WTC11 (cell line): ENCODE results near the gene NKX3-2.

Source experiments
- ARID4B ChIP-seq: sonication (generic); formaldehyde crosslinking; IDR thresholded peaks from 2 replicates; pipeline ENCODE4 v1.8.0; 2023; ENCODE audit warnings: missing genetic modification reagents, mild to moderate bottlenecking, borderline replicate concordance
- ATF2 ChIP-seq: sonication (generic); formaldehyde crosslinking; IDR thresholded peaks from 2 replicates; pipeline ENCODE4 v1.8.1; 2022; ENCODE audit warnings: low read depth, missing genetic modification reagents, borderline replicate concordance
- CTCF ChIP-seq: fragments of 200-600 bp; IDR thresholded peaks from 2 replicates; pipeline ENCODE4 v1.8.0; 2022; ENCODE audit warnings: antibody characterized with exemption
- E2F1 ChIP-seq: sonication (generic); formaldehyde crosslinking; IDR thresholded peaks from 2 replicates; pipeline ENCODE4 v1.8.0; 2022; ENCODE audit warnings: mild to moderate bottlenecking, missing genetic modification reagents
- GABPB1 ChIP-seq: sonication (generic); formaldehyde crosslinking; IDR thresholded peaks from 2 replicates; pipeline ENCODE4 v1.8.1; 2023; ENCODE audit warnings: mild to moderate bottlenecking, missing genetic modification reagents
- JUN ChIP-seq: sonication (generic); formaldehyde crosslinking; IDR thresholded peaks from 2 replicates; pipeline ENCODE4 v1.8.0; 2023; ENCODE audit warnings: mild to moderate bottlenecking, missing genetic modification reagents
- NFE2L1 ChIP-seq: sonication (generic); formaldehyde crosslinking; IDR thresholded peaks from 2 replicates; pipeline ENCODE4 v1.8.1; 2023; ENCODE audit warnings: missing genetic modification reagents
- RELA ChIP-seq: sonication (generic); formaldehyde crosslinking; IDR thresholded peaks from 2 replicates; pipeline ENCODE4 v1.8.1; 2022; ENCODE audit warnings: missing genetic modification reagents, mild to moderate bottlenecking, borderline replicate concordance
- SP1 ChIP-seq: sonication (generic); formaldehyde crosslinking; conservative IDR thresholded peaks from 2 replicates; pipeline ENCODE4 v1.8.1; 2022; ENCODE audit warnings: missing genetic modification reagents
- TCF7 ChIP-seq: sonication (generic); formaldehyde crosslinking; IDR thresholded peaks from 2 replicates; pipeline ENCODE4 v1.8.0; 2022; ENCODE audit warnings: mild to moderate bottlenecking, low read depth, missing genetic modification reagents, moderate library complexity
- ZNF281 ChIP-seq: sonication (generic); formaldehyde crosslinking; IDR thresholded peaks from 2 replicates; pipeline ENCODE4 v1.8.0; 2023; ENCODE audit warnings: mild to moderate bottlenecking, missing genetic modification reagents
- ZNF512 ChIP-seq: sonication (generic); formaldehyde crosslinking; IDR thresholded peaks from 2 replicates; pipeline ENCODE4 v1.8.1; 2022; ENCODE audit warnings: missing genetic modification reagents, borderline replicate concordance
- TF ChIP-seq, protein P1 (sequence below): sonication (generic); formaldehyde crosslinking; IDR thresholded peaks from 2 replicates; pipeline ENCODE4 v1.8.0; 2022; ENCODE audit warnings: mild to moderate bottlenecking, missing genetic modification reagents

DNA sequence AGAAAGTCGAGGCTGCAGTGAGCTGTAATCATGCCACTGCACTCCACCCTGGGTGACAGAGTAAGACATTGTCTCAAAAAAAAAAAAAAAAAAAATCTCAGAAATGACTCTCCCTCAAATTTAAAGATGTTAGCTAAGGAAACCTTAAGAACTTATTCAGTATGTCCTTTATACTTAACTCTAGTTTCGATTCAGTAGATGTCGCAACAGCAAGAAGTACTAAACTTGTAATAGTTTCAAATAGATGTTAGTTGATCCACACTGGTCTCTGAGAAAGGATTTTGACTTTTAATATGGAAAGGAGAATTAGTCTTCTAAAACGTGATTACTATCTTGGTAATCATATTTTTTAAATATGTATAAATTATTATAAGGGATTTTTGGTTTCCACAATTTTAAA is 29.6 kb downstream of the NKX3-2 start:
- TF ChIP-seq CTCF (no peak), RELA (CRISPR knock-in tag) (no peak), ATF2 (CRISPR knock-in tag) (no peak), SP1 (CRISPR knock-in tag) (no peak), ARID4B (no peak), GABPB1 (CRISPR knock-in tag) (no peak), TCF7 (CRISPR knock-in tag) (no peak), E2F1 (CRISPR knock-in tag) (no peak), JUN (CRISPR knock-in tag) (no peak), NFE2L1 (CRISPR knock-in tag) (no peak), ZNF281 (CRISPR knock-in tag) (no peak), ZNF512 (CRISPR knock-in tag) (no peak)
- TF ChIP-seq, protein P1, sequence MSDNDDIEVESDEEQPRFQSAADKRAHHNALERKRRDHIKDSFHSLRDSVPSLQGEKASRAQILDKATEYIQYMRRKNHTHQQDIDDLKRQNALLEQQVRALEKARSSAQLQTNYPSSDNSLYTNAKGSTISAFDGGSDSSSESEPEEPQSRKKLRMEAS (CRISPR knock-in tag) = no peak
